SK-N-SH (cell line): Measurements from ENCODE around the gene RPS6KC1. TPM values are rescaled to one million over a fixed set of nuclear protein-coding genes. Genes with fewer than 3 reads are reported as not detected.

Experiments used
- CTCF ChIA-PET: fragments of 300-600, 350-600 bp; formaldehyde crosslinking; extraction: SDS; loops from one replicate; lab custom pipeline; 2021; lab: Yijun Ruan, JAX
- POLR2A ChIA-PET: fragments of 350-600 bp; sonication (Branson Sonifier 250); formaldehyde crosslinking; extraction: SDS; loops from one replicate; lab custom pipeline; 2020; ENCODE audit warnings: antibody characterized with exemption, inconsistent platforms; lab: Yijun Ruan, JAX
- DNase-seq: peaks from one replicate; pipeline ENCODE4 v3.0.0; 2012
- H2AFZ ChIP-seq: fragments of 200-600 bp; sonication (generic); 2 replicates; pipeline ENCODE4 v1.8.1; 2016; ENCODE audit warnings: antibody characterized with exemption, mild to moderate bottlenecking, low read depth
- H3F3A ChIP-seq: fragments of 200-600 bp; sonication (generic); replicated peaks from 2 replicates; pipeline ENCODE3; 2016; ENCODE audit warnings: antibody characterized with exemption, mild to moderate bottlenecking; ENCODE audit not compliant: insufficient read depth
- H3K27ac ChIP-seq, 2 experiments: fragments of 200-500 bp in 1 of 2; fragments of 200-600 bp in 1 of 2; sonication (Bioruptor generic) in 1 of 2; sonication (generic), shearing (Covaris generic) in 1 of 2; 2 replicates each; pipeline versions ENCODE4 v1.5.1 to v1.6.1; 2014 to 2016; ENCODE audit warnings: low read depth in 2 of 2, inconsistent platforms in 1 of 2, low read length in 1 of 2, mild to moderate bottlenecking in 1 of 2, mixed read lengths in 1 of 2
- H3K27me3 ChIP-seq: fragments of 200-600 bp; sonication (generic), shearing (Covaris generic); 2 replicates; pipeline ENCODE4 v1.6.1; 2016; ENCODE audit warnings: mixed run types; ENCODE audit not compliant: insufficient read depth
- H3K36me3 ChIP-seq, 2 experiments: fragments of 200-500 bp in 1 of 2; fragments of 200-600 bp in 1 of 2; sonication (Bioruptor generic) in 1 of 2; sonication (generic) in 1 of 2; replicated peaks in 1 of 2; 2 replicates each; pipeline versions ENCODE3 to v1.5.1; 2014 to 2016; ENCODE audit warnings: low read length in 1 of 2, mild to moderate bottlenecking in 1 of 2; ENCODE audit not compliant: insufficient read depth in 2 of 2, control insufficient read depth in 1 of 2
- H3K4me1 ChIP-seq, 2 experiments: fragments of 200-500 bp in 1 of 2; fragments of 200-600 bp in 1 of 2; sonication (Bioruptor generic) in 1 of 2; sonication (generic), shearing (Covaris generic) in 1 of 2; 2 replicates each; pipeline versions ENCODE4 v1.5.1 to v1.6.1; 2014 to 2016; ENCODE audit warnings: low read depth in 1 of 2, low read length in 1 of 2, mixed run types in 1 of 2; ENCODE audit not compliant: insufficient read depth in 2 of 2, control insufficient read depth in 1 of 2
- H3K4me2 ChIP-seq: fragments of 200-600 bp; sonication (generic), shearing (Covaris generic); 2 replicates; pipeline ENCODE4 v1.6.1; 2017; ENCODE audit warnings: mixed run types
- H3K4me3 ChIP-seq, 2 experiments: fragments of 200-500 bp in 1 of 2; fragments of 200-600 bp in 1 of 2; sonication (Bioruptor generic) in 1 of 2; sonication (generic), shearing (Covaris generic) in 1 of 2; 2 replicates each; pipeline versions ENCODE4 v1.5.1 to v1.8.1; 2014 to 2016; ENCODE audit warnings: low read depth in 2 of 2, inconsistent platforms in 1 of 2, low read length in 1 of 2, mild to moderate bottlenecking in 1 of 2, mixed read lengths in 1 of 2, moderate library complexity in 1 of 2
- H3K79me2 ChIP-seq: fragments of 200-600 bp; sonication (generic); 2 replicates; pipeline ENCODE4 v1.8.1; 2017; ENCODE audit warnings: mild to moderate bottlenecking; ENCODE audit not compliant: insufficient read depth
- H3K9ac ChIP-seq: fragments of 200-600 bp; sonication (generic); 2 replicates; pipeline ENCODE4 v1.6.1; 2017; ENCODE audit warnings: mixed run types
- H3K9me2 ChIP-seq: fragments of 200-600 bp; sonication (generic); 2 replicates; pipeline ENCODE4 v1.6.1; 2017; ENCODE audit warnings: mixed run types
- H3K9me3 ChIP-seq: fragments of 200-600 bp; sonication (generic); 2 replicates; pipeline ENCODE4 v1.6.1; 2017; ENCODE audit warnings: mixed run types, mild to moderate bottlenecking, moderate library complexity
- H4K20me1 ChIP-seq: fragments of 200-600 bp; sonication (generic); 2 replicates; pipeline ENCODE4 v1.6.1; 2017; ENCODE audit warnings: mild to moderate bottlenecking, mixed run types; ENCODE audit not compliant: insufficient read depth
- CHD2 ChIP-seq: fragments of 150-350 bp; IDR thresholded peaks from 2 replicates; pipeline ENCODE4 v1.6.1; 2018; ENCODE audit warnings: low read length; ENCODE audit not compliant: partially characterized antibody
- ELF1 ChIP-seq: IDR thresholded peaks from 2 replicates; pipeline ENCODE4 v1.4.0; 2012
- EZH2phosphoT487 ChIP-seq: fragments of 200-600 bp; sonication (generic); IDR thresholded peaks from 2 replicates; pipeline ENCODE4 v1.6.1; 2017; ENCODE audit warnings: low read depth, mixed run types, mild to moderate bottlenecking, antibody characterized with exemption, moderate library complexity, borderline replicate concordance
- FOSL2 ChIP-seq: IDR thresholded peaks from 2 replicates; pipeline ENCODE4 v1.4.0; 2012; ENCODE audit warnings: low read depth, mild to moderate bottlenecking, moderate library complexity, borderline replicate concordance
- FOXJ3 ChIP-seq: sonication (generic); formaldehyde crosslinking; IDR thresholded peaks from 2 replicates; pipeline ENCODE4 v1.5.1; 2020; ENCODE audit warnings: mild to moderate bottlenecking, missing genetic modification reagents
- FOXM1 ChIP-seq: IDR thresholded peaks from 2 replicates; pipeline ENCODE4 v1.4.0; 2012; ENCODE audit warnings: low read depth, mild to moderate bottlenecking
- GABPA ChIP-seq: IDR thresholded peaks from 2 replicates; pipeline ENCODE4 v1.4.0; 2012; ENCODE audit warnings: low read depth, mild to moderate bottlenecking
- IRF3 ChIP-seq: fragments of 150-350 bp; IDR thresholded peaks from 2 replicates; pipeline ENCODE4 v1.6.1; 2016; ENCODE audit warnings: mild to moderate bottlenecking, low read depth, low read length
- JUND ChIP-seq: IDR thresholded peaks from 2 replicates; pipeline ENCODE4 v1.4.0; 2012
- MAX ChIP-seq: IDR thresholded peaks from 2 replicates; pipeline ENCODE4 v1.4.0; 2012; ENCODE audit warnings: low read depth
- MXI1 ChIP-seq: IDR thresholded peaks from 2 replicates; pipeline ENCODE4 v1.6.1; 2012; ENCODE audit warnings: mild to moderate bottlenecking, low read depth, low read length, improper control_type of control experiment
- NRF1 ChIP-seq: IDR thresholded peaks from 2 replicates; pipeline ENCODE4 v1.6.1; 2012; ENCODE audit warnings: low read depth, mild to moderate bottlenecking, low read length
- POLR2AphosphoS5 ChIP-seq: IDR thresholded peaks from 2 replicates; pipeline ENCODE4 v1.6.1; 2012; ENCODE audit warnings: low read depth, low read length
- RFX5 ChIP-seq: IDR thresholded peaks from 2 replicates; pipeline ENCODE4 v1.6.1; 2012; ENCODE audit warnings: mild to moderate bottlenecking, improper control_type of control experiment, low read length
- SIN3A ChIP-seq: IDR thresholded peaks from 2 replicates; pipeline ENCODE4 v1.6.1; 2012; ENCODE audit warnings: low read depth, mild to moderate bottlenecking, low read length, moderate library complexity, borderline replicate concordance
- USF1 ChIP-seq: IDR thresholded peaks from 2 replicates; pipeline ENCODE4 v1.4.0; 2012; ENCODE audit warnings: low read depth, borderline replicate concordance
- YY1 ChIP-seq: IDR thresholded peaks from 2 replicates; pipeline ENCODE4 v1.4.0; 2012; ENCODE audit warnings: low read depth, mild to moderate bottlenecking
- WGBS: methylation state at CpG from one replicate; pipeline ENCODE4 v1.1.6; 2017; ENCODE audit warnings: low lambda C conversion rate; 5-methylcytosine and 5-hydroxymethylcytosine counted together
- polyA plus RNA-seq, 3 experiments: library from polyadenylated mRNA; depleted of rRNA; stranded (reverse); fragments of >200 nt; gene quantifications; 2 replicates each; pipeline ENCODE4 v1.2.3, GENCODE V29; 2012
- TF ChIP-seq, protein P1 (sequence below): fragments of 200-600 bp; sonication (generic); IDR thresholded peaks from 2 replicates; pipeline ENCODE4 v1.6.1; 2017; ENCODE audit warnings: antibody characterized with exemption, mild to moderate bottlenecking, moderate library complexity
- TF ChIP-seq, protein P2 (sequence below): IDR thresholded peaks from 2 replicates; pipeline ENCODE4 v1.4.0; 2012; ENCODE audit warnings: low read depth, borderline replicate concordance

Gene RPS6KC1
- polyA plus RNA-seq, 1 of the 3 experiments (the other 2 are of a cell fraction): 7.8 TPM

DNA sequence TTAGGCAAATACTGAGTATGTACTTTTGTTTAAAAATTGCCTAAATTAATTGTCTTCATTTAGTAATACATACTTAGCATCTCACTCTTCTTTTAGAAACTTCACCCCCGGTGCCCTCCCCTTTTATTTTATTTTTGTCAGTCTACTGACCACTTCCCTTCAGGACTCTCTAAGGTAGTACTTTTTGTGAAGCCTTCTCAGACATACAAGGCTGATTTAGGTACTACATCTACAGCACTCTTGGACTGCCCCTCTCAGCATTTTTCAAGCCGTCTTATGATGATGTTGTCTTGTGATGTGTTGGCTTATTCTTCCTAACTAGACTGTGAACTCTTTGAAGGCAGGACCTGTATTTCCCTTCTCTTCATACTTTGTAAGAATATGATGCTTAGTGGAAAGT lies 24.7 kb downstream of the RPS6KC1 start:
- no peak for TF ChIP-seq GABPA
- TF ChIP-seq SIN3A: no peak
- no peak for TF ChIP-seq EZH2phosphoT487
- no peak for TF ChIP-seq MXI1
- TF ChIP-seq, protein P1, sequence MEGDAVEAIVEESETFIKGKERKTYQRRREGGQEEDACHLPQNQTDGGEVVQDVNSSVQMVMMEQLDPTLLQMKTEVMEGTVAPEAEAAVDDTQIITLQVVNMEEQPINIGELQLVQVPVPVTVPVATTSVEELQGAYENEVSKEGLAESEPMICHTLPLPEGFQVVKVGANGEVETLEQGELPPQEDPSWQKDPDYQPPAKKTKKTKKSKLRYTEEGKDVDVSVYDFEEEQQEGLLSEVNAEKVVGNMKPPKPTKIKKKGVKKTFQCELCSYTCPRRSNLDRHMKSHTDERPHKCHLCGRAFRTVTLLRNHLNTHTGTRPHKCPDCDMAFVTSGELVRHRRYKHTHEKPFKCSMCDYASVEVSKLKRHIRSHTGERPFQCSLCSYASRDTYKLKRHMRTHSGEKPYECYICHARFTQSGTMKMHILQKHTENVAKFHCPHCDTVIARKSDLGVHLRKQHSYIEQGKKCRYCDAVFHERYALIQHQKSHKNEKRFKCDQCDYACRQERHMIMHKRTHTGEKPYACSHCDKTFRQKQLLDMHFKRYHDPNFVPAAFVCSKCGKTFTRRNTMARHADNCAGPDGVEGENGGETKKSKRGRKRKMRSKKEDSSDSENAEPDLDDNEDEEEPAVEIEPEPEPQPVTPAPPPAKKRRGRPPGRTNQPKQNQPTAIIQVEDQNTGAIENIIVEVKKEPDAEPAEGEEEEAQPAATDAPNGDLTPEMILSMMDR: no peak
- no peak for TF ChIP-seq RFX5
- no peak for TF ChIP-seq FOXM1
- no peak for TF ChIP-seq MAX
- Histone ChIP-seq H3K9me3 (no peaks in the 10 kb centered on the region), H3K36me3 (peaks cover 5 to 35% of the 10 kb centered on the region in 2 experiments), H4K20me1 (peaks cover under 1% of the 10 kb centered on the region; the same call in 1 of the 2 replicates), H3K4me1 (no peaks in the 10 kb centered on the region; a peak in 1 of 4 replicates), H3F3A (peaks cover 9% of the 10 kb centered on the region), H2AFZ (no peak overlapping the region), H3K79me2 (peaks cover 39% of the 10 kb centered on the region), H3K27ac (no peak overlapping the region), H3K9ac (no peak overlapping the region), H3K4me3 (no peak overlapping the region), H3K9me2 (no peaks in the 10 kb centered on the region), H3K27me3 (no peaks in the 10 kb centered on the region), H3K4me2 (no peak overlapping the region)
- ChIA-PET CTCF (no interaction called here), POLR2A (no interaction called here)
- DNase-seq: no peak
- WGBS: 99% methylated on average over 2 of the region's 2 CpGs

DNA sequence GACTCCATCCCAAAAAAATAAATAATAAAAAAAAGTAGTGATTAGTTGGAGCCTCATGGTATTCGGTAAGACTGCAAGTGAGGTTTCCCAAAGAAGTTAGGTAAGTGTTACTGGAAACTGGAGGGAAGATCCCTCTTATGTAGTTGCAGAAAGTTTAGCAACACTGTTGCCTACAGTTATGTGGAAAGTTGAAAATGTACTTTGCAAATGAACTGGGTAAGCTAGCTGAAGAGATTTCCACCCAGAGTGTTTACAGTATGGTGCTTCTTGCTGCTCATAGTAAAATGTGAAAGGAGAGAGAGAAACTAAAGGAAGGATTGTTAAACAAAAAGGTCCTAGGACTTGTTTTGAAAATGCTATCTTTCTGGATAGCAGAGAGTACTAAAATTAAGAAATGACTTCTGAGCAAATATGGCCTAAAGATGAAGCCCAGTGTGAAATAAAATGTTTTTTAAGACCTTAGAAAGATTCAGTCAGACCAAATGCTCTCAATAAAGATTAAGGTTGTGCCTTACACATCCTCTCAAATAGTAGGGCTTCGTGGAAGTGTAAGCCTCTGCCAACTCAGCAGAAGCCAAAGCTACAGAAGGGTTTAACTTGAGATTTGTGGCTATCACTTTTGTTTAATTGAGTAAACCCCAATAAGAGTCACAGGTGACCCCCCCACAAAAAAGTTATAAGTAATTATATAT lies 31.5 kb downstream of the RPS6KC1 start:
- Histone ChIP-seq H3F3A (peaks cover 4% of the 10 kb centered on the region), H4K20me1 (no peaks in the 10 kb centered on the region), H3K9me2 (no peaks in the 10 kb centered on the region), H3K4me1 (peaks cover 0 to 3% of the 10 kb centered on the region in 2 experiments; a peak in 1 of 4 replicates), H3K9ac (no peak overlapping the region), H2AFZ (no peak overlapping the region), H3K79me2 (no peaks in the 10 kb centered on the region), H3K4me3 (no peak overlapping the region), H3K9me3 (no peaks in the 10 kb centered on the region), H3K27me3 (no peaks in the 10 kb centered on the region), H3K36me3 (peaks cover 45 to 52% of the 10 kb centered on the region in 2 experiments), H3K4me2 (no peak overlapping the region), H3K27ac (no peak overlapping the region)
- no peak for DNase-seq
- ChIA-PET CTCF (no interaction called here), POLR2A (no interaction called here)
- 100% methylated on average over 2 of the region's 2 CpGs for WGBS
- TF ChIP-seq, protein P2, sequence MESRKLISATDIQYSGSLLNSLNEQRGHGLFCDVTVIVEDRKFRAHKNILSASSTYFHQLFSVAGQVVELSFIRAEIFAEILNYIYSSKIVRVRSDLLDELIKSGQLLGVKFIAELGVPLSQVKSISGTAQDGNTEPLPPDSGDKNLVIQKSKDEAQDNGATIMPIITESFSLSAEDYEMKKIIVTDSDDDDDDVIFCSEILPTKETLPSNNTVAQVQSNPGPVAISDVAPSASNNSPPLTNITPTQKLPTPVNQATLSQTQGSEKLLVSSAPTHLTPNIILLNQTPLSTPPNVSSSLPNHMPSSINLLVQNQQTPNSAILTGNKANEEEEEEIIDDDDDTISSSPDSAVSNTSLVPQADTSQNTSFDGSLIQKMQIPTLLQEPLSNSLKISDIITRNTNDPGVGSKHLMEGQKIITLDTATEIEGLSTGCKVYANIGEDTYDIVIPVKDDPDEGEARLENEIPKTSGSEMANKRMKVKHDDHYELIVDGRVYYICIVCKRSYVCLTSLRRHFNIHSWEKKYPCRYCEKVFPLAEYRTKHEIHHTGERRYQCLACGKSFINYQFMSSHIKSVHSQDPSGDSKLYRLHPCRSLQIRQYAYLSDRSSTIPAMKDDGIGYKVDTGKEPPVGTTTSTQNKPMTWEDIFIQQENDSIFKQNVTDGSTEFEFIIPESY: no peak
- TF ChIP-seq NRF1 (no peak), CHD2 (no peak), JUND (no peak), EZH2phosphoT487 (no peak), IRF3 (no peak), YY1 (no peak), MXI1 (no peak), POLR2AphosphoS5 (no peak), USF1 (no peak), GABPA (no peak), ELF1 (no peak), FOXJ3 (CRISPR knock-in tag) (no peak), FOSL2 (no peak), SIN3A (no peak)
- TF ChIP-seq, protein P1: no peak
